Skeletal muscle tissue (tissue), 4 donors: ENCODE results near the gene GPR101. TPM values are rescaled to one million over a fixed set of nuclear protein-coding genes. Genes with fewer than 3 reads are reported as not detected.
"Not testable (repeated sequence)": the region's sequence is repeated elsewhere in the genome, so short reads cannot be mapped to it uniquely, and the experiment has no call there.

ENCODE experiments used
- H3K27ac ChIP-seq: one replicate; pipeline ENCODE4 v1.7.0; 2013; ENCODE audit warnings: mild to moderate bottlenecking, low read depth, low read length, inconsistent platforms
- H3K27me3 ChIP-seq, 3 donors: one replicate each; pipeline ENCODE4 v1.7.0; 2013; ENCODE audit warnings: low read length in 3 of 3; ENCODE audit not compliant: control insufficient read depth in 3 of 3, insufficient read depth in 3 of 3
- H3K36me3 ChIP-seq, 3 donors: one replicate each; pipeline ENCODE4 v1.7.0; 2013; ENCODE audit warnings: low read length in 3 of 3; ENCODE audit not compliant: control insufficient read depth in 3 of 3, insufficient read depth in 3 of 3
- H3K4me1 ChIP-seq, 3 donors: one replicate each; pipeline ENCODE4 v1.7.0; 2013; ENCODE audit warnings: low read length in 3 of 3, mild to moderate bottlenecking in 3 of 3; ENCODE audit not compliant: control insufficient read depth in 3 of 3, insufficient read depth in 3 of 3
- H3K4me3 ChIP-seq, 3 donors: one replicate each; pipeline ENCODE4 v1.7.0; 2013; ENCODE audit warnings: low read length in 3 of 3
- H3K9ac ChIP-seq, 3 donors: one replicate each; pipeline ENCODE4 v1.7.0; 2013; ENCODE audit warnings: low read length in 3 of 3, mild to moderate bottlenecking in 3 of 3, moderate library complexity in 2 of 3, low read depth in 1 of 3
- H3K9me3 ChIP-seq, 3 donors: one replicate each; pipeline ENCODE4 v1.7.0; 2013; ENCODE audit warnings: low read length in 3 of 3; ENCODE audit not compliant: control insufficient read depth in 3 of 3
- total RNA-seq: library from RNA; depleted of rRNA; stranded (reverse); fragments of >200 nt; gene quantifications from one replicate; pipeline ENCODE4 v1.2.3, GENCODE V29; 2014
- donor health status: Osteomylitis.

The GPR101 gene
- total RNA-seq, 1 donor from 2014 or later: not detected

GRCh38 chrX:137031039-137031438 lies 2.8 kb downstream of the GPR101 start:
- peak overlapping the region in 1 of 3 donors; percentile 52 for H3K4me3 ChIP-seq
- no peak overlapping the region for H3K9ac ChIP-seq
- no peak overlapping the region for H3K27ac ChIP-seq
- H3K4me1 ChIP-seq: peaks cover 12 to 14% (median 13%) of the 10 kb centered on the region in 3 donors
- H3K27me3 ChIP-seq: peaks cover 35 to 54% (median 44%) of the 10 kb centered on the region in 3 donors
- H3K9me3 ChIP-seq: no peaks in the 10 kb centered on the region
- H3K36me3 ChIP-seq: no peaks in the 10 kb centered on the region

GRCh38 chrX:137028699-137029098 lies 5.1 kb downstream of the GPR101 start:
- H3K9ac ChIP-seq: no peak overlapping the region
- H3K9me3 ChIP-seq: no peaks in the 10 kb centered on the region
- peaks cover 28 to 41% (median 32%) of the 10 kb centered on the region in 3 donors for H3K27me3 ChIP-seq
- no peak overlapping the region for H3K27ac ChIP-seq
- H3K4me1 ChIP-seq: peaks cover 12 to 14% (median 13%) of the 10 kb centered on the region in 3 donors
- no peaks in the 10 kb centered on the region for H3K36me3 ChIP-seq
- no peak overlapping the region for H3K4me3 ChIP-seq

GRCh38 chrX:137025930-137026329 lies 7.9 kb downstream of the GPR101 start:
- H3K27me3 ChIP-seq: peaks cover 7 to 20% (median 9%) of the 10 kb centered on the region in 3 donors
- no peak overlapping the region for H3K4me3 ChIP-seq
- H3K9ac ChIP-seq: no peak overlapping the region
- H3K4me1 ChIP-seq: peaks cover 0 to under 1% (median under 1%) of the 10 kb centered on the region in 3 donors
- H3K36me3 ChIP-seq: no peaks in the 10 kb centered on the region
- no peaks in the 10 kb centered on the region for H3K9me3 ChIP-seq
- H3K27ac ChIP-seq: no peak overlapping the region

- H3K9ac ChIP-seq, H3K36me3 ChIP-seq, H3K9me3 ChIP-seq, H3K27ac ChIP-seq, H3K27me3 ChIP-seq, H3K4me1 ChIP-seq, H3K4me3 ChIP-seq: not testable (repeated sequence)
These were observed 33.6 kb downstream of the GPR101 start for GRCh38 chrX:137000236-137000635.

GRCh38 chrX:136999024-136999423 lies 34.8 kb downstream of the GPR101 start:
- no peaks in the 10 kb centered on the region for H3K27me3 ChIP-seq

More at GRCh38 chrX:136999024-136999423, 34.8 kb downstream of the GPR101 start:
- H3K27ac ChIP-seq: no peak overlapping the region
- H3K36me3 ChIP-seq: no peaks in the 10 kb centered on the region
- H3K9me3 ChIP-seq: no peaks in the 10 kb centered on the region
- no peak overlapping the region for H3K4me3 ChIP-seq
- no peaks in the 10 kb centered on the region for H3K4me1 ChIP-seq
- no peak overlapping the region for H3K9ac ChIP-seq

Other genes starting within 250 kb of the GPR101 start
- gene RBMX, start 153.3 kb downstream of the GPR101 start, total RNA-seq: 173 TPM